NCI-H1930 (cell line): ENCODE results near the gene ESRRB.

ENCODE experiments used
- DNase-seq, 2 experiments: peaks; one replicate each; lab custom pipeline; 2025; lab: John Stamatoyannopoulos, UW

The ESRRB gene

DNA sequence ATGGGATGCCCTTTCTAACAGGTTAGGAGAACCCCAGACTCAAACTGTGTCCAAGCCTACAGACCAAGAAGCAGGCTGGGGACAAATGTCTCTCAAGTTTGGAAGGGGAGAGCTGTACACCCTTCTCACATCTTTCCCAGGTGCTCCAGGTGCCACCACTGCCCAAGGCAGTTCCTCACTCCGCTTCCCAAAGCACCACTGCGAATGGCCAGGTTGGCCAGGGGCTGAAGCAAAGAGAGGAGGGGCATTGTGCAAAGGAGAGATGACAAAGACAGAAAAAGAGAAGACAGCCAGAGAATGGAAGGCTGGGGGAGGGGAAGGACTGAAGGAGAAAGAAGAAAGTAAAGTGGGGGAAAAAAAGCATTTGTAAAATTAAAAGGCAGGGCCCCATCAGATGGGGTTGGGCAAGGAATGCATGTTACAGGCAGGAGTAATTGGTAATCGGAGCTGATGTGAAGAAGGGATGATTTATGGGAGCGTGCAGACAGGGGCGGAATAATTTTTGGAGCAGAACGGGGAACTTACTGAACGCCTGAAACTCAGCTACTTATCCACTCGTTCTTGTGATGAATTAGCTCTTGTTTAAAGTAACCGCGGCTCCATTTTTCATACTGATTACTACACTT is 165.8 kb downstream of the ESRRB start:
- no peak for DNase-seq

DNA sequence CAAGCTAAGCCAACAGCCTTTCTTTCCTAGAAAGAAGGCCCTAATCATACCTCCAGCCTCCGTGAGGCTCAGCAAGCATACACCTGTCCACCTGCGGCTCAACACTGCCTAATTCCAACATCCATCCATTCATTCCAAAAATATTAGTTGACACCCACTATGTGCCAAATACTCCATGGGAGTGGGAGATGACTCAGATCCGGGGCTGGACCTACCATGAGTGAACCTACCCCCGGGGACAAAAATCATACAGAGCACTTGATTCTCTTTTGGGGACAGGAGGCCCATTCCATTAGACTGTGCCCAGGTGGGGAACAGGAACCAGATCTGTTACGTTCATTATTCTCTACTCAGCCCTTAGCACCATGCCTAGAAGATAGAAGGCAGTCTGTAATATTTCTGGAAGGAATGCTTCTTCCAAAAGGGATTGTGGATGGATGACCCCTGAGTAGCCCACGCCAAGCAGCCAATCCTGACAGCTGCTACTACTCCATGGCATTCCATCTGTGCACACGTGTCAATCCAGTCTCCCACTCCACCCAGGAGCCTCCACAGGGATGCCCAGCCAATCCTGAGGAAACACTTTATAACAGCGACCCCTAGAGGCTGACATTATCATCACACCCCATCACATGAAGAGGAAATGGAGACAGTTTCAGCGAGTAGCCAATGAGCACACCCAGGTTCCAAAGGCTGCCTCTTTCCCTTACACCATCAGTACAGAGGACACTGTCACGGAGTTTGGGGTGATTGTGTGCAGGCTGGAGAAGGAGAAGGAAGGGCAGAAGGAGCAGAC is 170.7 kb downstream of the ESRRB start:
- peak; percentile 28 to 35 for DNase-seq

DNA sequence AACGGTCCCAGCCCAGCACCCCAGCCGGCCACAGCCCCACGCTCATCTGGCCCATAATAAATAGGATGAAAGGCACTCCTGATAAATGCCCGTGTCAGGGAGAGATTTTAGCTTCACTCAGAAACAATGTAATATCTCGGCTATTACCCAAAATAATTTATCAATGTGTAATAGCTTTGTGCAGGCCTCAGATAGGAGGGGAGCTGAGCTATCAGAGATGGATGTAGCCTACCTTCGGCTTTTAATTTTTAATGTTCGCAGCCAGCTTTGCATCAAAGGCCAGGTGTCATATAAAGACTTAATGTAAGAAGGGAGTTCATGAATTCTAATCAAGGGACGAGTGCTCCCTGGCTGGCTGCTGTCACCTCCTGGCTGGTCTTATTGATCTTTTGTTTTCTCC is 171.9 kb downstream of the ESRRB start:
- no peak for DNase-seq

DNA sequence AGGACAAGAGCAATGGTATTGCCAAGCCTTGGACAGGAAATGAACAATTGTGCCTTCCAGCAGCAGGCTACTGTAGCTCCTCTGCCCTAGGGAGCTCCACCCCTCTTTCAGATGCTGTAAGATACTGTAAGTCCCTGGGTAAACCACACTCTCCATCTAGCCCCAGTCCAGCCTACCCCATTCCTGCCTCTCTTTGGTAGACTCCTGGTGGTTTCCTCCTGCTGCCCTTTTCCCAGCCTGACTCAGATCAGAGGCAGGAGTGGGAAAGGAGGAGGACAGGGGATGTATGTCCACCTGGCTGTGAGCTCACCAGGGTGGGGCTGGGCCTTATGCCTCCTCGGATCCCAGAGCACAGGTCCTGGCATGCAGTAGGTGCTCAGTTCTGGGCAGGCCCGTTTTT is 174.6 kb downstream of the ESRRB start:
- no peak for DNase-seq

DNA sequence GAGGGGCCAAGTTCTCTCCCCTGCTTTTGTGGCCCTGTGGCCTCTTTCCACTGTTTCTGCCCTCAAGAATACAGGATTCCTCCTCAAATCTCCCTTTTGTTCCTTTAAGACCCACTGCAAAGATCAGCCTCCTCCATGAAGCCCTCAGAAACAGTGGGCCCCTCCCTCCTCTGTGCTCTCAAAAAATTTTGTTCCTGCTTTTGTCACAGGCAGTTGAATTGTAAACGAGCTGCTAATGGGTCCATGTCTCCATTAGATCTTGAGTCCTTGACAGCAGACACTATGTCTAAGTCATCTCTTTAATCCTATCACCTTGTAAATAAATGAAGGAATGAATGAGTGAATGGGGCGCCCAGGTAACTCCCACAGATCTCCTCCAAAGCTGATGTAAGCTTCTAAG is 175.2 kb downstream of the ESRRB start:
- DNase-seq = no peak
